ENCODE data around the gene CARMIL3.

The CARMIL3 gene

GRCh38 chr14:24064091-24064795, 12.4 kb downstream of the CARMIL3 start:
- DNase-seq = no peak

GRCh38 chr14:24064856-24065255, 13.0 kb downstream of the CARMIL3 start:
- DNase-seq = no peak

GRCh38 chr14:24065408-24065807, 13.6 kb downstream of the CARMIL3 start:
- no peak for DNase-seq

GRCh38 chr14:24066496-24067132, 14.8 kb downstream of the CARMIL3 start:
- no peak for DNase-seq

GRCh38 chr14:24067133-24068082, 15.6 kb downstream of the CARMIL3 start:
- no peak for DNase-seq

GRCh38 chr14:24068711-24069410, 17.1 kb downstream of the CARMIL3 start:
- DNase-seq = no peak

GRCh38 chr14:24069411-24069735, 17.6 kb downstream of the CARMIL3 start:
- no peak for DNase-seq

GRCh38 chr14:24070285-24071143, 18.7 kb downstream of the CARMIL3 start:
- no peak for DNase-seq

GRCh38 chr14:24071144-24071697, 19.4 kb downstream of the CARMIL3 start, which contains the start of gene CPNE6:
Gene CPNE6, plus strand, starts transcription at chr14:24071562. Its CDS starts 1,375 bp downstream, at chr14:24072937.
- DNase-seq = no peak

GRCh38 chr14:24071836-24072430, 20.1 kb downstream of the CARMIL3 start:
- no peak for DNase-seq

GRCh38 chr14:24072436-24072835, 20.6 kb downstream of the CARMIL3 start:
- peak; percentile 45 for DNase-seq

- no peak for DNase-seq
These were observed 21.4 kb downstream of the CARMIL3 start for GRCh38 chr14:24072881-24073877.

- DNase-seq = no peak
These were observed 23.0 kb downstream of the CARMIL3 start for GRCh38 chr14:24074625-24075484.

GRCh38 chr14:24075485-24076301, 23.9 kb downstream of the CARMIL3 start:
- DNase-seq = no peak

GRCh38 chr14:24076302-24076601, 24.4 kb downstream of the CARMIL3 start:
- no peak for DNase-seq

- no peak for DNase-seq
These were observed 25.3 kb downstream of the CARMIL3 start for GRCh38 chr14:24077086-24077485.

- peak; percentile 33 for DNase-seq
These were observed 26.3 kb downstream of the CARMIL3 start for GRCh38 chr14:24078146-24078545.

- DNase-seq = no peak
These were observed 27.8 kb downstream of the CARMIL3 start for GRCh38 chr14:24079491-24080141.
